CD14-positive monocyte (primary cell): ENCODE data around the gene MPV17L2. TPM values are rescaled to one million over a fixed set of nuclear protein-coding genes. Genes with fewer than 3 reads are reported as not detected.

ENCODE experiments used
- DNase-seq, 3 donors: peaks; one replicate each; pipeline ENCODE4 v3.0.0-alpha.2; 2011 to 2022
- H2AFZ ChIP-seq: 2 replicates; pipeline ENCODE4 v1.6.0; 2012; ENCODE audit warnings: mild to moderate bottlenecking, low read depth, low read length, inconsistent platforms; ENCODE audit not compliant: insufficient read depth, poor library complexity, severe bottlenecking
- H3K27ac ChIP-seq, 2 donors: 1 replicate in 1 of 2; 2 replicates in 1 of 2; pipeline ENCODE4 v1.5.1; 2012 to 2013; ENCODE audit warnings: low read length in 2 of 2, control low read depth in 1 of 2, inconsistent platforms in 1 of 2, low read depth in 1 of 2, mild to moderate bottlenecking in 1 of 2
- H3K27me3 ChIP-seq, 2 donors: one replicate each; pipeline versions ENCODE4 v1.6.0 to v1.6.1; 2011 to 2013; ENCODE audit warnings: low read length in 2 of 2; ENCODE audit not compliant: control insufficient read depth in 2 of 2, insufficient read depth in 2 of 2
- H3K36me3 ChIP-seq, 2 donors: replicated peaks in 1 of 2; 1 replicate in 1 of 2; 2 replicates in 1 of 2; pipeline versions ENCODE4 v1.5.1 to v1.6.1; 2012 to 2013; ENCODE audit warnings: low read length in 2 of 2, control low read depth in 1 of 2, inconsistent platforms in 1 of 2, mild to moderate bottlenecking in 1 of 2; ENCODE audit not compliant: insufficient read depth in 2 of 2, control insufficient read depth in 1 of 2
- H3K4me1 ChIP-seq, 2 donors: 1 replicate in 1 of 2; 2 replicates in 1 of 2; pipeline versions ENCODE4 v1.5.1 to v1.6.1; 2012 to 2013; ENCODE audit warnings: low read length in 2 of 2, control low read depth in 1 of 2, inconsistent platforms in 1 of 2, mild to moderate bottlenecking in 1 of 2, moderate library complexity in 1 of 2; ENCODE audit not compliant: insufficient read depth in 2 of 2, control insufficient read depth in 1 of 2
- H3K4me2 ChIP-seq: replicated peaks from 2 replicates; pipeline ENCODE3; 2012; ENCODE audit warnings: low read length, moderate library complexity, mild to moderate bottlenecking; ENCODE audit not compliant: poor library complexity, severe bottlenecking; ENCODE audit errors: extremely low read depth
- H3K4me3 ChIP-seq, 3 experiments: fragments of 200-600 bp in 1 of 3; sonication (generic) in 1 of 3; replicated peaks in 1 of 3; 1 replicate in 2 of 3; 2 replicates in 1 of 3; pipeline ENCODE4 v1.5.1; 2011 to 2013; ENCODE audit warnings: low read length in 3 of 3, mild to moderate bottlenecking in 3 of 3, control low read depth in 2 of 3, low read depth in 2 of 3, inconsistent platforms in 1 of 3, moderate library complexity in 1 of 3
- H3K79me2 ChIP-seq: 2 replicates; pipeline ENCODE4 v1.6.0; 2012; ENCODE audit warnings: mild to moderate bottlenecking, control low read depth, inconsistent platforms, low read length, moderate library complexity; ENCODE audit not compliant: insufficient read depth
- H3K9ac ChIP-seq: 2 replicates; pipeline ENCODE4 v1.6.0; 2017; ENCODE audit warnings: low read length, mild to moderate bottlenecking; ENCODE audit not compliant: insufficient read depth, poor library complexity, severe bottlenecking
- H3K9me3 ChIP-seq, 2 donors: replicated peaks in 1 of 2; 1 replicate in 1 of 2; 2 replicates in 1 of 2; pipeline versions ENCODE4 v1.5.1 to v1.6.1; 2012 to 2013; ENCODE audit warnings: low read length in 2 of 2, control low read depth in 1 of 2; ENCODE audit not compliant: control insufficient read depth in 1 of 2, insufficient read depth in 1 of 2
- H4K20me1 ChIP-seq: 2 replicates; pipeline ENCODE4 v1.6.0; 2012; ENCODE audit warnings: mild to moderate bottlenecking, low read length, control low read depth, moderate library complexity; ENCODE audit not compliant: insufficient read depth
- H3K27ac Mint-ChIP-seq, 7 donors: one replicate each; pipeline ENCODE4 v1.8.0; 2020; ENCODE audit warnings: mild to moderate bottlenecking in 7 of 7, mixed read lengths in 7 of 7, moderate library complexity in 6 of 7, inconsistent platforms in 2 of 7
- H3K27me3 Mint-ChIP-seq, 3 donors: one replicate each; pipeline ENCODE4 v1.8.0; 2021 to 2022; ENCODE audit warnings: low read depth in 3 of 3, mild to moderate bottlenecking in 3 of 3, mixed read lengths in 3 of 3, moderate library complexity in 3 of 3, inconsistent platforms in 1 of 3
- H3K36me3 Mint-ChIP-seq, 2 donors: one replicate each; pipeline ENCODE4 v1.8.0; 2020; ENCODE audit warnings: mixed read lengths in 2 of 2, inconsistent platforms in 1 of 2, mild to moderate bottlenecking in 1 of 2
- H3K4me1 Mint-ChIP-seq: one replicate; pipeline ENCODE4 v1.8.0; 2020; ENCODE audit warnings: mild to moderate bottlenecking, mixed read lengths
- H3K4me3 Mint-ChIP-seq, 2 donors: one replicate each; pipeline ENCODE4 v1.8.0; 2020; ENCODE audit warnings: mild to moderate bottlenecking in 2 of 2, mixed read lengths in 2 of 2, moderate library complexity in 1 of 2
- H3K9me3 Mint-ChIP-seq, 7 donors: one replicate each; pipeline ENCODE4 v1.8.0; 2020 to 2022; ENCODE audit warnings: mixed read lengths in 7 of 7, mild to moderate bottlenecking in 6 of 7, moderate library complexity in 6 of 7, inconsistent platforms in 2 of 7
- CTCF ChIP-seq: fragments of 200-600 bp; IDR thresholded peaks from one replicate; pipeline ENCODE4 v1.8.0; 2022; ENCODE audit warnings: antibody characterized with exemption, mild to moderate bottlenecking
- WGBS: methylation state at CpG from one replicate; pipeline ENCODE4 v1.1.5; 2013; ENCODE audit warnings: missing lambda C conversion rate; ENCODE audit not compliant: insufficient coverage; 5-methylcytosine and 5-hydroxymethylcytosine counted together
- intact Hi-C, 2 donors: fragments of 100-400 bp; cut with micrococcal nuclease; formaldehyde crosslinking; loops; one replicate each; pipeline versions ENCODE4 v1.15.0 to v1.15.1; 2023
- polyA plus RNA-seq, 3 donors: library from polyadenylated mRNA; depleted of rRNA in 1 of 3; unstranded in 2 of 3; stranded (reverse) in 1 of 3; fragments of 300-500 nt in 2 of 3; fragments of >200 nt in 1 of 3; fragmentation: Illumina TruSeq in 2 of 3; gene quantifications; 1 replicate in 2 of 3; 2 replicates in 1 of 3; pipeline ENCODE4 v1.2.3, GENCODE V29; 2012 to 2021

MPV17L2 gene
- polyA plus RNA-seq, 3 donors, result 14.3 to 20.2 (median 15.0) TPM

GRCh38 chr19:18159810-18160209 lies 33.2 kb upstream of the MPV17L2 start:
- Histone ChIP-seq H3K27ac (no peak overlapping the region), H3K79me2 (peaks cover 3% of the 10 kb centered on the region), H2AFZ (no peak overlapping the region), H4K20me1 (peaks cover 11% of the 10 kb centered on the region), H3K36me3 (peaks cover 20 to 24% of the 10 kb centered on the region in 2 donors), H3K4me2 (no peak overlapping the region), H3K4me1 (peaks cover 19 to 29% of the 10 kb centered on the region in 2 donors), H3K9ac (no peak overlapping the region), H3K4me3 (no peak overlapping the region), H3K27me3 (no peaks in the 10 kb centered on the region), H3K9me3 (no peaks in the 10 kb centered on the region)
- TF ChIP-seq CTCF, result no peak
- H3K36me3 Mint-ChIP-seq, result peaks cover 23 to 34% of the 10 kb centered on the region in 2 donors
- H3K4me3 Mint-ChIP-seq, result no peak overlapping the region
- 95% methylated on average over 6 of the region's 10 CpGs for WGBS
- intact Hi-C loops, result loop anchor here (2.0 to 10.0 kb wide), 2 partner anchors 41 to 45 kb away; partner anchors contain the start of gene RAB3A (in 1 of the 2)
- peak in 1 of 3 donors; percentile 2 for DNase-seq
- peaks cover 24% of the 10 kb centered on the region for H3K4me1 Mint-ChIP-seq
- no peak overlapping the region for H3K27ac Mint-ChIP-seq
- H3K27me3 Mint-ChIP-seq, result peaks cover 0 to 1% (median 0%) of the 10 kb centered on the region in 3 donors
- H3K9me3 Mint-ChIP-seq, result no peaks in the 10 kb centered on the region

- Histone ChIP-seq H3K27me3 (no peaks in the 10 kb centered on the region), H3K4me2 (peak overlapping the region; percentile 73), H3K79me2 (peaks cover 3% of the 10 kb centered on the region), H3K36me3 (peaks cover 23 to 24% of the 10 kb centered on the region in 2 donors), H3K4me1 (peaks cover 19 to 29% of the 10 kb centered on the region in 2 donors), H3K27ac (no peak overlapping the region), H2AFZ (peak overlapping the region; percentile 76), H4K20me1 (peaks cover 6% of the 10 kb centered on the region), H3K9me3 (no peaks in the 10 kb centered on the region), H3K9ac (peak overlapping the region; percentile 65), H3K4me3 (peak overlapping the region in 1 of 3 experiments; percentile 60)
- Mint-ChIP-seq H3K4me3 (peak overlapping the region; percentile 48 to 56), H3K36me3 (peaks cover 22 to 32% of the 10 kb centered on the region in 2 donors), H3K27me3 (peaks cover 0 to 1% (median 0%) of the 10 kb centered on the region in 3 donors), H3K4me1 (peaks cover 24% of the 10 kb centered on the region), H3K9me3 (no peaks in the 10 kb centered on the region), H3K27ac (peak overlapping the region in 1 of 7 donors; percentile 58)
- no peak for DNase-seq
- TF ChIP-seq CTCF, result no peak
- intact Hi-C loops, result loop anchor here in 1 of 2 donors (2.0 kb wide), 1 partner anchor 42 kb away; no protein-coding TSS in a partner anchor
- WGBS, result 84% methylated on average over 10 of the region's 13 CpGs
Observed at GRCh38 chr19:18160493-18160970, 32.5 kb upstream of the MPV17L2 start.
